GM19467 (cell line): ENCODE data around the gene BABAM1.

Experiments
- ATAC-seq: cut with Tn5 transposase; IDR thresholded peaks from one replicate; pipeline ENCODE4 v1.9.1; 2021; ENCODE audit warnings: mild to moderate bottlenecking, moderate library complexity; ENCODE audit not compliant: unreplicated experiment

Gene BABAM1

GRCh38 chr19:17302391-17303166 lies 35.3 kb downstream of the BABAM1 start:
- no peak for ATAC-seq

- ATAC-seq, result peak; percentile 46
Observed at GRCh38 chr19:17303167-17303939, 36.1 kb downstream of the BABAM1 start, which contains the start of gene ABHD8. TSS of gene ABHD8 (minus strand) at chr19:17303425. CDS start at chr19:17301616, 1,809 bp downstream.

- ATAC-seq, result no peak
Observed at GRCh38 chr19:17303940-17304267, 36.7 kb downstream of the BABAM1 start.

- no peak for ATAC-seq
Observed at GRCh38 chr19:17304386-17305215, 37.4 kb downstream of the BABAM1 start.

- no peak for ATAC-seq
Observed at GRCh38 chr19:17305216-17305516, 37.9 kb downstream of the BABAM1 start.

GRCh38 chr19:17305517-17306284 lies 38.5 kb downstream of the BABAM1 start, which contains the start of gene MRPL34:
TSS of gene MRPL34 (plus strand) at chr19:17305872. CDS start at chr19:17305893, 21 bp downstream.
- peak; percentile 75 for ATAC-seq

- no peak for ATAC-seq
Observed at GRCh38 chr19:17306285-17306714, 39.1 kb downstream of the BABAM1 start.

GRCh38 chr19:17307876-17308377 lies 40.7 kb downstream of the BABAM1 start:
- ATAC-seq, result no peak

GRCh38 chr19:17309198-17309964 lies 42.1 kb downstream of the BABAM1 start, which contains the start of gene DDA1:
TSS of gene DDA1 (plus strand) at chr19:17309563. CDS start at chr19:17309655, 92 bp downstream.
- ATAC-seq, result peak; percentile 41

- no peak for ATAC-seq
Observed at GRCh38 chr19:17309965-17310461, 42.8 kb downstream of the BABAM1 start.

- no peak for ATAC-seq
Observed at GRCh38 chr19:17311455-17312188, 44.4 kb downstream of the BABAM1 start.

- ATAC-seq, result no peak
Observed at GRCh38 chr19:17312189-17313113, 45.2 kb downstream of the BABAM1 start.

GRCh38 chr19:17314007-17314593 lies 46.9 kb downstream of the BABAM1 start:
- ATAC-seq, result no peak

- ATAC-seq, result no peak
Observed at GRCh38 chr19:17318966-17319365, 51.7 kb downstream of the BABAM1 start.

- no peak for ATAC-seq
Observed at GRCh38 chr19:17319473-17320238, 52.4 kb downstream of the BABAM1 start.

GRCh38 chr19:17320435-17320834 lies 53.2 kb downstream of the BABAM1 start:
- no peak for ATAC-seq
